ENCODE measurements around the gene LPIN2. TPM values are rescaled to one million over a fixed set of nuclear protein-coding genes. Genes with fewer than 3 reads are reported as not detected.
"Not testable (repeated sequence)": the region's sequence is repeated elsewhere in the genome, so short reads cannot be mapped to it uniquely, and the experiment has no call there.

The LPIN2 gene
- total RNA-seq, 1 donor from 2014 or later, result 11.6 TPM

DNA sequence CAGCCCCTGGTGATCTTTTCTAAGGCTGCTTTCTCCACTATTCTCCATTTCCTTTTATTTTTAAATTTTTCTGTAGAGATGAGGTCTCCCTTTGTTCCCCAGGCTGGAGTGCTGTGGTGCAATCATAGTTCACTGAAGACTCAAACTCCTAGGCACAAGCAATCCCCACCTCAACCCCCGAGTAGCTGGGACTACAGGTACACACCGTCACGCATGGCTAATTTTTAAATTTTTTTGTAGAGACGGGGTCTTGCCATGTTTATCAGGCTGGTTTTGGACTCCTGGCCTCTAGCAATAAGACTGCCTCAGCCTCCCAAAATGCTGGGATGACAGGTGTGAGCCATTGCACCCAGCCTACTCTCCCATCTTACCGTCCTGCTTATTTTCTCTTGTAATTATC lies 22.7 kb upstream of the LPIN2 start:
- Histone ChIP-seq H3K4me1 (peaks cover 3 to 7% of the 10 kb centered on the region in 2 donors), H3K4me3 (no peak overlapping the region), H3K36me3 (no peaks in the 10 kb centered on the region), H3K27me3 (no peaks in the 10 kb centered on the region), H3K27ac (no peak overlapping the region), H3K9me3 (no peaks in the 10 kb centered on the region)
- TF ChIP-seq, protein P1, sequence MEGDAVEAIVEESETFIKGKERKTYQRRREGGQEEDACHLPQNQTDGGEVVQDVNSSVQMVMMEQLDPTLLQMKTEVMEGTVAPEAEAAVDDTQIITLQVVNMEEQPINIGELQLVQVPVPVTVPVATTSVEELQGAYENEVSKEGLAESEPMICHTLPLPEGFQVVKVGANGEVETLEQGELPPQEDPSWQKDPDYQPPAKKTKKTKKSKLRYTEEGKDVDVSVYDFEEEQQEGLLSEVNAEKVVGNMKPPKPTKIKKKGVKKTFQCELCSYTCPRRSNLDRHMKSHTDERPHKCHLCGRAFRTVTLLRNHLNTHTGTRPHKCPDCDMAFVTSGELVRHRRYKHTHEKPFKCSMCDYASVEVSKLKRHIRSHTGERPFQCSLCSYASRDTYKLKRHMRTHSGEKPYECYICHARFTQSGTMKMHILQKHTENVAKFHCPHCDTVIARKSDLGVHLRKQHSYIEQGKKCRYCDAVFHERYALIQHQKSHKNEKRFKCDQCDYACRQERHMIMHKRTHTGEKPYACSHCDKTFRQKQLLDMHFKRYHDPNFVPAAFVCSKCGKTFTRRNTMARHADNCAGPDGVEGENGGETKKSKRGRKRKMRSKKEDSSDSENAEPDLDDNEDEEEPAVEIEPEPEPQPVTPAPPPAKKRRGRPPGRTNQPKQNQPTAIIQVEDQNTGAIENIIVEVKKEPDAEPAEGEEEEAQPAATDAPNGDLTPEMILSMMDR (IDR thresholded peaks at IDR 0.05), result no peak
- DNase-seq (ENCODE audit: low spot score in 2 of 2), result no peak
- intact Hi-C loops (cut with DNase I), result loop anchor here (2.0 kb wide), 1 partner anchor 23 kb away; the partner anchor contains the start of gene LPIN2

- Histone ChIP-seq H3K27me3 (no peaks in the 10 kb centered on the region), H3K4me3 (no peak overlapping the region), H3K9me3 (no peaks in the 10 kb centered on the region), H3K36me3 (no peaks in the 10 kb centered on the region), H3K27ac (no peak overlapping the region), H3K4me1 (peaks cover 3 to 14% of the 10 kb centered on the region in 2 donors)
- no peak for DNase-seq (ENCODE audit: low spot score in 2 of 2)
- TF ChIP-seq, protein P1 (IDR thresholded peaks at IDR 0.05), result no peak
- intact Hi-C loops (cut with DNase I), result no loop called here
Observed at GRCh38 chr18:3032721-3033120, 19.8 kb upstream of the LPIN2 start.

GRCh38 chr18:3029215-3029952 lies 16.4 kb upstream of the LPIN2 start:
- H3K9me3 ChIP-seq, result no peaks in the 10 kb centered on the region
- TF ChIP-seq, protein P1 (IDR thresholded peaks at IDR 0.05), result no peak
- H3K27me3 ChIP-seq, result no peaks in the 10 kb centered on the region
- H3K36me3 ChIP-seq, result no peaks in the 10 kb centered on the region
- intact Hi-C loops (cut with DNase I), result no loop called here
- H3K27ac ChIP-seq, result no peak overlapping the region
- H3K4me1 ChIP-seq, result peaks cover 0 to 7% of the 10 kb centered on the region in 2 donors
- DNase-seq (ENCODE audit: low spot score in 2 of 2), result no peak
- H3K4me3 ChIP-seq, result no peak overlapping the region

DNA sequence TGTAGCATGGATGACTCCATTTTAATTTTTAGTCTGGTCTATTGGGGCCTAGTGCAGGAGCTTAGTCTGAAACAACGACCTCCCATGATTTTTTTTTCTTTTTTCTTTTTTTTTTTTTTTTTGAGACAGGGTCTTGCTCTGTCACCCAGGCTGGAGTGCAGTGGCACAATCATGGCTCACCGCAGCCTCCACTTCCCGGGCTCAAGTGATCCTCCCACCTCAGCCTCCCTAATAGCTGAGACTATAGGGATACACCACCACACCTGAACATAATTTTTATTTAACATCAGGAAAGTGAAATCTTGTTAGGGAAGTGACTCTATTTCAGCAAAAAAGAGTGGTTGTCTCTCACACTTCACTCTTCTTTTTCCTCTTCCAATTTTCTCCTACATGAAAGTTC lies 15.2 kb upstream of the LPIN2 start:
- H3K27ac ChIP-seq, result not testable (repeated sequence)

DNA sequence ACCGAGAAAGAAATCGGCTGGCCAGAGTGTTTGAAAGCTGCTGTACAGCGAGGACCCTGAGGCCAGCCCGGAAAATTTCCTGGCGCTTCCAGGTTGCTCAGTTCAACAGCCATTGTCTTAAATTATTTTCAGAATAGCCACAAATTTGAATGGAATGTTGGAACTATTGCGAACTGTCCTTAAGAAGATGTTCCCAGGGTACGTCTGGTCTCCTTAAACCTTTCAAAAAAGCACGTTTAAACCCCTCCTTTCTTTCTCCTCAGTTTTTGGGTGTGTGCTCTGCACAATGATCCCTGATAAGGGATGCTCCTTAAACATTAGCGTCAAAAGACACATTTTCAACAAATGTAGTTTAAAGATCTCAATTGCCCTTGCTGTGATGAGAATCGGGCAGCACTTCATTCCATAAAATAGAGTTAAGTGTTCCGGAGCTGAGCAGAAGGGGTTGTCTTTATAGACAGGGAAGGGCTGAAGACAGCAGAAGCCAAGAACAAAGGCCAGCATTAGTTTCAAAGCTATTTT lies 14.5 kb upstream of the LPIN2 start:
- Histone ChIP-seq H3K9me3 (no peaks in the 10 kb centered on the region), H3K4me1 (peaks cover 0 to 7% of the 10 kb centered on the region in 2 donors), H3K27me3 (no peaks in the 10 kb centered on the region), H3K36me3 (no peaks in the 10 kb centered on the region), H3K4me3 (no peak overlapping the region), H3K27ac (no peak overlapping the region)
- TF ChIP-seq, protein P1 (IDR thresholded peaks at IDR 0.05), result no peak
- no peak for DNase-seq (ENCODE audit: low spot score in 2 of 2)
- intact Hi-C loops (cut with DNase I), result no loop called here

More for the DNA sequence above, 15.2 kb upstream of the LPIN2 start:
- H3K4me1 ChIP-seq; H3K9me3 ChIP-seq; H3K36me3 ChIP-seq; H3K4me3 ChIP-seq; H3K27me3 ChIP-seq; intact Hi-C loops (cut with DNase I); DNase-seq (ENCODE audit: low spot score in 2 of 2): not testable (repeated sequence)

- no peaks in the 10 kb centered on the region for H3K27me3 ChIP-seq
- no peaks in the 10 kb centered on the region for H3K36me3 ChIP-seq
- TF ChIP-seq, protein P1 (IDR thresholded peaks at IDR 0.05), result no peak
- no peak for DNase-seq (ENCODE audit: low spot score in 2 of 2)
- H3K9me3 ChIP-seq, result no peaks in the 10 kb centered on the region
- peaks cover 0 to 7% of the 10 kb centered on the region in 2 donors for H3K4me1 ChIP-seq
- no peak overlapping the region for H3K27ac ChIP-seq
- H3K4me3 ChIP-seq, result no peak overlapping the region
- intact Hi-C loops (cut with DNase I), result no loop called here
Observed at GRCh38 chr18:3025544-3025943, 12.6 kb upstream of the LPIN2 start.

GRCh38 chr18:3023603-3024002 lies 10.7 kb upstream of the LPIN2 start:
- H3K9me3 ChIP-seq; intact Hi-C loops (cut with DNase I); H3K27ac ChIP-seq; DNase-seq (ENCODE audit: low spot score in 2 of 2); H3K36me3 ChIP-seq; H3K4me1 ChIP-seq; H3K4me3 ChIP-seq; H3K27me3 ChIP-seq: not testable (repeated sequence)
